A549 (cell line): ENCODE data around the gene HOXC11.

Experiments used
- EP300 ChIP-seq, 2 experiments: fragments of >200 bp; sonication (Bioruptor Twin); formaldehyde crosslinking; IDR thresholded peaks; 2 replicates in 1 of 2; 3 replicates in 1 of 2; pipeline ENCODE4 v1.6.1; 2016 to 2017
- GATA3 ChIP-seq: IDR thresholded peaks from 2 replicates; pipeline ENCODE4 v1.6.1; 2012; ENCODE audit warnings: borderline replicate concordance

DNA sequence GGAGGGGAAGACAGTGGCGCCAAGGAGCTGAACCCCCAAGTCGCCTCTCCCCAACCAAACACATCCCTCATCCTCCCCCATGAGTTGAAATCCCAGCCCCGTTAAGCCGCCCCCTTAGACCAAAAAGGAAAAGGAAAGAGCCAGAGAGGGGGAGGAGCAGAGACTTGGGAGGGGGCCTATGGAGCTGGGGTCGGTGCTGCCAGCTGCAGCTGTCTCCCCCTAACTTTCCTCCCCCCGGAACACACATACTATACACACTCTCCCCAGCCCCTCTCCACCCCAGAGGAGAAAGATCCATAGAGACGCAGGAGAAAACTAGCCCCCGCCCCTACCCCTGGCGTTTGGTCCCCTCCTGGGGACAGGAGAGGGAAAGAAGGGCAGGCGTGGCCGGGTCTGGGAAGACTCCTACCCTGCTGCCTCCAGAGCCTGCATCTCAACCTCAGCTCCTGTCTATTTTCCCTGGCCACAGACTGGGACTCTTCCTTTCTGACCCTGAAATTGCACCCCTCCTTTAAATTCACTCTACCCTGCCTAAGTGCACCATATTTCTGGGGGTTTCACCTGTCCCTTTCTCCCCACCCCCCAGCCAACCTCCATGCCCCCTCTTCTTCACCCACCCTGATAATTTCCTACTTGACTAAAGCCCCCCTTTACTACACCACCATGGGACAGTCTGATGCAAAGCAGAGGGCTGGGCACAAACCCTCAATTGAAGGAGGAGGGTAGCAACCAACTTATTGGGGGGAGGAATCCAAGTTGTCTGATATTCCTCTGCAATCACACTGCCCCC, 25.4 kb downstream of the HOXC11 start:
- TF ChIP-seq GATA3 (no peak), EP300 (IDR thresholded peaks at IDR 0.05) (no peak)
